GM18867 (cell line): ENCODE data around the gene COQ5.
"Not testable (repeated sequence)": the region's sequence is repeated elsewhere in the genome, so short reads cannot be mapped to it uniquely, and the experiment has no call there.

Experiments used
- ATAC-seq: cut with Tn5 transposase; IDR thresholded peaks from one replicate; pipeline ENCODE4 v1.9.1; 2021; ENCODE audit warnings: mild to moderate bottlenecking, moderate library complexity; ENCODE audit not compliant: unreplicated experiment

COQ5 gene

GRCh38 chr12:120528861-120529525 lies at the start of gene COQ5:
COQ5 (minus strand) TSS chr12:120529158; CDS start chr12:120529141, 17 bp downstream.
- ATAC-seq, result peak; percentile 75

GRCh38 chr12:120574106-120574505 lies 45.1 kb upstream of the COQ5 start:
- ATAC-seq, result no peak

- ATAC-seq, result no peak
These were observed 44.6 kb upstream of the COQ5 start for GRCh38 chr12:120573560-120573959.

- ATAC-seq, result no peak
These were observed 42.3 kb upstream of the COQ5 start for GRCh38 chr12:120571299-120571698.

GRCh38 chr12:120563495-120563894 lies 34.5 kb upstream of the COQ5 start:
- no peak for ATAC-seq

- no peak for ATAC-seq
These were observed 33.9 kb upstream of the COQ5 start for GRCh38 chr12:120562906-120563305.

GRCh38 chr12:120557589-120557988 lies 28.6 kb upstream of the COQ5 start:
- ATAC-seq, result no peak

GRCh38 chr12:120554678-120555077 lies 25.7 kb upstream of the COQ5 start:
- no peak for ATAC-seq

GRCh38 chr12:120546050-120546386 lies 17.1 kb upstream of the COQ5 start:
- ATAC-seq, result no peak

- ATAC-seq, result no peak
These were observed 15.7 kb upstream of the COQ5 start for GRCh38 chr12:120544691-120545090.

- no peak for ATAC-seq
These were observed 13.2 kb upstream of the COQ5 start for GRCh38 chr12:120542166-120542565.

- ATAC-seq, result no peak
These were observed 11.5 kb upstream of the COQ5 start for GRCh38 chr12:120540445-120540844.

GRCh38 chr12:120539303-120539702 lies 10.3 kb upstream of the COQ5 start:
- no peak for ATAC-seq

GRCh38 chr12:120538281-120539156 lies 9.6 kb upstream of the COQ5 start:
- ATAC-seq, result no peak

GRCh38 chr12:120537856-120538220 lies 8.9 kb upstream of the COQ5 start:
- no peak for ATAC-seq

- no peak for ATAC-seq
These were observed 7.3 kb upstream of the COQ5 start for GRCh38 chr12:120536064-120536791.

GRCh38 chr12:120534703-120535655 lies 6.0 kb upstream of the COQ5 start:
- peak; percentile 33 for ATAC-seq

- peak; percentile 59 for ATAC-seq
These were observed 5.3 kb upstream of the COQ5 start, which contains the start of gene RNF10 for GRCh38 chr12:120534203-120534702. RNF10 (plus strand) TSS chr12:120534356; CDS start chr12:120534812, 456 bp downstream.

- no peak for ATAC-seq
These were observed 3.8 kb upstream of the COQ5 start for GRCh38 chr12:120532701-120533238.

GRCh38 chr12:120530418-120530761 lies 1.4 kb upstream of the COQ5 start:
- not testable (repeated sequence) for ATAC-seq
